ENCODE results near the gene BFSP1.

Gene BFSP1

GRCh38 chr20:17576215-17576614 lies 45.0 kb upstream of the BFSP1 start:
- TF ChIP-seq REST (IDR thresholded peaks at IDR 0.05; ENCODE audit: insufficient replicate concordance, low read depth), result no peak
- no peak for TF ChIP-seq CTCF (IDR thresholded peaks at IDR 0.05; ENCODE audit: insufficient read depth, low read length)
- no peak for TF ChIP-seq SPI1 (IDR thresholded peaks at IDR 0.05; ENCODE audit: borderline replicate concordance, low read depth)
- TF ChIP-seq POLR2AphosphoS5 (IDR thresholded peaks at IDR 0.05; ENCODE audit: low read depth), result no peak
- TF ChIP-seq GABPA (IDR thresholded peaks at IDR 0.05; ENCODE audit: low read depth), result no peak
- H3K4me3 ChIP-seq (replicated peaks; ENCODE audit: insufficient read depth, low read length), result no peak overlapping the region
- DNase-seq (ENCODE audit: low read depth in 1 of 2, low spot score in 1 of 2), result no peak

GRCh38 chr20:17573463-17573862 lies 42.3 kb upstream of the BFSP1 start:
- no peak for DNase-seq (ENCODE audit: low read depth in 1 of 2, low spot score in 1 of 2)
- no peak overlapping the region for H3K27ac ChIP-seq (replicated peaks)
- TF ChIP-seq POLR2AphosphoS5 (IDR thresholded peaks at IDR 0.05; ENCODE audit: low read depth), result no peak
- TF ChIP-seq SPI1 (IDR thresholded peaks at IDR 0.05; ENCODE audit: borderline replicate concordance, low read depth), result no peak
- no peak for TF ChIP-seq REST (IDR thresholded peaks at IDR 0.05; ENCODE audit: insufficient replicate concordance, low read depth)
- TF ChIP-seq GABPA (IDR thresholded peaks at IDR 0.05; ENCODE audit: low read depth), result no peak
- TF ChIP-seq CTCF (IDR thresholded peaks at IDR 0.05; ENCODE audit: insufficient read depth, low read length), result no peak
- no peaks in the 10 kb centered on the region for H3K27me3 ChIP-seq (ENCODE audit: insufficient read depth, poor library complexity, severe bottlenecking)
- no peak overlapping the region for H3K4me3 ChIP-seq (replicated peaks; ENCODE audit: insufficient read depth, low read length)

More at GRCh38 chr20:17576215-17576614, 45.0 kb upstream of the BFSP1 start:
- Histone ChIP-seq H3K27ac (replicated peaks) (no peak overlapping the region), H3K27me3 (ENCODE audit: insufficient read depth, poor library complexity, severe bottlenecking) (no peaks in the 10 kb centered on the region)

- no peak for DNase-seq (ENCODE audit: low read depth in 1 of 2, low spot score in 1 of 2)
- TF ChIP-seq CTCF (IDR thresholded peaks at IDR 0.05; ENCODE audit: insufficient read depth, low read length), result no peak
- TF ChIP-seq GABPA (IDR thresholded peaks at IDR 0.05; ENCODE audit: low read depth), result no peak
- no peak for TF ChIP-seq SPI1 (IDR thresholded peaks at IDR 0.05; ENCODE audit: borderline replicate concordance, low read depth)
- no peak for TF ChIP-seq POLR2AphosphoS5 (IDR thresholded peaks at IDR 0.05; ENCODE audit: low read depth)
- no peak for TF ChIP-seq REST (IDR thresholded peaks at IDR 0.05; ENCODE audit: insufficient replicate concordance, low read depth)
- no peak overlapping the region for H3K4me3 ChIP-seq (replicated peaks; ENCODE audit: insufficient read depth, low read length)
Observed at GRCh38 chr20:17572034-17572638, 41.0 kb upstream of the BFSP1 start.

More at GRCh38 chr20:17572034-17572638, 41.0 kb upstream of the BFSP1 start:
- no peak overlapping the region for H3K27ac ChIP-seq (replicated peaks)
- no peaks in the 10 kb centered on the region for H3K27me3 ChIP-seq (ENCODE audit: insufficient read depth, poor library complexity, severe bottlenecking)

Measured in HL-60 (cell line).